Measurements from ENCODE around the gene ACP3.

ACP3 gene

DNA sequence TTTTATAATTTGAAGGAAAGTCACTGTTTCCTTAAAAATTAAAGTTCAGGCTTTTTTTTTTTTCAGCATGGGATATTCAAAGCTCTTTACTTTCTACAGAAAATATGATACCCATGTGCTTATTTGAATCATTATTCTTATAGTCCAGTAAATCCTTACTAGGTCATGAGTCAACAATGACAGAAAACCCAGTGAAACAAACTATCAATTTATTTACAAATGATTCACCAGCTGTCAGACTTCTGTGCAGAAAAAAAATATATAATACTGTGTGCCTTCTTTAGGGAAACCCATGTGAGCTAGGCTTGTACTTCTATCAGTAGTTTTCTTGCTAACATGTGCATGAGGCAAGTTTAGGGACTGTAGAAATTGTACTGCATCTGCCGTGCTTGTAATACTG, 1.2 kb downstream of the ACP3 start:
- DNase-seq = no peak

DNA sequence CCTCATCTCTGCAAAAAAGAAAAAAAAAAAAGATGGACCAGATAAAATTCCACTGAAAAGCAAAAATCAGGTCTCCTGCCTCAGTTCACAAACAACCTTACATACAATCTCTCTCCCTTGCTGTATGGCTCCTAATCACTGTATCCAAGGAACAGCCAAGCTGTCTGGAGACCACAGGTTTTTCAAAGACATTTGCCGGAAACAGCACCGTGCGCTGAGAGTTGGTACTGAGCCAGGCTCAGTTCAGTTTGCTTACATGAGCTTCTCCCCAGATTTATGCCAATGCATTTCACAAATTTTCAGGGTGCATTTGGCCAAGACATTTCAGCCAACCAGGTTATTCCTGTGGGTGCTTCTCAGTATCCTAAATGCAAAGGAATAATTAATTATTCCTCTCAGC, 4.1 kb downstream of the ACP3 start:
- DNase-seq = no peak

DNA sequence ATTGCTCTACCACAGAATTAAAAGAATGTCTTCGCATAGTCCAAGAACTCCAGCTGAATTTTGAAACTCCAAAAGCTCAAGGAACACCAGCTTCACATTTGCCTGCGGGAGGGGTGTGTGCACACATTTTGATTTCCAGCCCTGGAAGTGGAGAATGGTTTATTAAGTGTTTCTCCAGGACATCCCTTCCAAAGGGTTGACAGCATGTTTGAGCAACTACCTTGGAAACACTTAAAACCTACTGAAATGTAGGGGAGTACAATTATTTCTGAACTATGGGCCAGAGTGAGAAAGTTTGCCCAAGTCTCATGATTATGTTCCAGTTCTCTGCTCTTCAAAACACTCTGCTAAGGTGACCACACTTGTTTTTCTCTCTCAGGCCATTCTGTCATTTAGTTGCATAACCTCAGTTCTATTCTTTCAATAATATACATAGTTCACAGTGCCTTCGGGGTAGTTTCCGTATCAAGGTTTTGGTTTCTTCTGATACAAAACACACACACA, 7.9 kb downstream of the ACP3 start:
- no peak for DNase-seq

DNA sequence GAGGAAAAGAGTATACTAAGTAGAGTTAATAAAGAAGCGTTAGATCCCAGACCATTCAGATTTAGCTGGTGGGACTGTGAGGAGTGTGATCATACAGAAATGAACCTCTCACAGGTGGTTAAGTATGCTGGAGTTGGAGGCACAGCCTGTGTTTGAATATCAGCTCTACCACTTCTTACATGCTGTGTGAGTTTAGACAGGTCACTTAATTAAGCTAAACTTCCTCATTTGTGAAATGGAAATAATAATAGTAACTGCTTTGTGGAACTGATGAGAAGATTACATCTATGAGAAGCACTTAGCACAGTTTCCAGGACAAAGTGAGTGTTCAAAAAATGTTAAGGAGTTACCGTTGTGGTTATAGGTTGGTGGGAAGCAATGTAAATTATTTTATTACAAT, 8.4 kb downstream of the ACP3 start:
- no peak for DNase-seq

DNA sequence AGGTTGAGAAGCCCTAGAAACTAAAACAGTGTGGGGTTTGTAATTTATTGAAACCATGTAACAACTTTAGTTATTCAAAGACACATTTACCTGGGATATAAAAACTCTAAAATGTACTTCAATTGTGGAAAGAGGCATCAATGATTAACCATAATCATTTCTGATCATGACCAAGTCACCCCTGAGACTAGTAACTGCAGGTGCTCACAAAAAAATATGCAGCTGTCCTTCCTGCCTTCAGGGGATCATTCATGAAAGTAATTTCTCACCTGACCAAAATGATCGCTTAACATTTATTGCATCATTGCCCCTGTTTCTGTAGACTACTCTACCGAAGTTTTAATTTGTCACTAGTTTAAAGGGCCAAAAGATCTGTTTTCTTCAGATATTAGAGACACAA, 9.0 kb downstream of the ACP3 start:
- DNase-seq = no peak

DNA sequence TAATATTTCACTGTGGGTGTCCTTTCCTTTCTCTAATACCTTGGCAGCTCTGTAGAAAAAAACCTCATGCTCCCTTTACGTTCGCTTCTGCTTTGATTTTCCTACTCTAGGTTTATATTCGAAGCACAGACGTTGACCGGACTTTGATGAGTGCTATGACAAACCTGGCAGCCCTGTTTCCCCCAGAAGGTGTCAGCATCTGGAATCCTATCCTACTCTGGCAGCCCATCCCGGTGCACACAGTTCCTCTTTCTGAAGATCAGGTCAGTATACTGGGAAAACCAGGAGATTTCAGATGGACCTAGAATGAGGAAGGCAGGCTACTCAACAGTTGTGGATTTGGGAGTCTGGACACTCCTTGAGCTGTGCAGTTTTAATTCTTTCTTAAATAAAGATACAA, 14.9 kb downstream of the ACP3 start:
- no peak for DNase-seq

DNA sequence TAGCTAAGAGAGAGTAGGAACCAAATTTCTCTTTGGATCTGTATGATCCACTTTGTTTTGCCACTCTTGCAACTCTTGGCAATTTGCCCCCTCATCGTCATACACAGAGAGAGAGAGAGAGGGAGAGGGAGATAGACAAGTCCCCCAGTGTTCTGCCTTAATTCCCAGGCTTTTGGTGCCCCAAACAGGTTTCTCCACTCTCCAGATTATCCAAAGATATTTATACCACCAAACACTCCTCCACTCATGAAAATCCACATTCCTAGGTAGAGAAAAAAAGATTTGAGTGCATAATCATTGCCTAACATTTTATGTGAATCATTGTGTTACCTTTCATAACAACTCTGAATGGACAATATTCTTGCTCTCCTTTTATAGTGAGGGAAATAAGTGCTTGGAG, 15.3 kb downstream of the ACP3 start:
- no peak for DNase-seq

DNA sequence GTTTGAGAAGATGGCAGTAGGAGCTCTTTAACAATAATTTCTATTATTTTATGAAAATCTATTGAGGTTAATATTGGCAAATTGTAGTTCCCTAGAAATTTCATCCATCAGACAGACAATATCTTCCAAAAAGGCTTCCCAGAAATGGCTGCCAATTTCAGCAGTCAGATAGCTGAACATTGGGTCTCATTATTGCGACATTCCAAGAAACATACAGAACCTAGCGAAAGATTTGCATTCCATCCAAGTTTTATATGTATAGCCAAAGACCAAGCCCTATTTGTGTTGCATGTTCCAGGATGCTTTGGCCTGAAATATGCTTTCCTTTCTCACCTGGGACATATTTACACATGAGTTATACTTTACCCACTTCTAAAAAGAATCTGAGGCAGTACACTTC, 24.5 kb downstream of the ACP3 start:
- DNase-seq = no peak

DNA sequence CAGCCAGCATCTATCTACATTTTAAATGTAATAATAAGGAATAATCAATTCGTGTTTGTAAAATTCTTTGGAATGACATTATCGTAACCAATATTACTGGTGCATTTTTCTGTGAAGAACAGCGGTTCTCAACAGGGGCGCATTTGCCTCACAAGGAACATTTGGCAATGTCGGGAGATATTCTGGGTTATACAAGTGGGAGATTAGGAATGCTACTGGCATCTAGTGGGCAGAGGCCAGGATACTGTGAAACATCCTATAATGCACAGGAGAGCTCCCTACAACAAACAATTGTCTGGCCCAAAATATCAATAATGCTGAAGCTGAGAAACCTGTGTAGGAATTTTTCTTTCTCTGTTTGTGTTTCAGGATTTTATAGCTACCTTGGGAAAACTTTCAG, 25.0 kb downstream of the ACP3 start:
- peak; percentile 12 for DNase-seq

DNA sequence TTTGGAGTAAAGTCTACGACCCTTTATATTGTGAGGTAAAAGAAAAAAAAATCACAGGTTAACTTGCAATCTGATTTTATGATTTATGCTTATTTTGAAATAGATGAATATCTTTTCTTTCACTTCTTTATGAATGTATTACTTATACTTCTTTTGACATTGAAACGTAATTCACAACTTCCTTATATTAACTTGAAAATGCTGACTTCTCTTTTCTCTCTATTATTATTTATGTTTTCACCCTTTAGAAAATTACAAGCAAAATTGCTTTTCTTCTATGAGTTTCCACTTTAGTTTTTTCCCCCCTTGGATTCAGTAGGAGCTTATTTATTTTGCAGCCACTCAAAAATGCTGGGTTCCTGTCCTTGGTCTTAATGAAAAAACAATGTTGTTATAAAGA, 25.4 kb downstream of the ACP3 start:
- DNase-seq = no peak

DNA sequence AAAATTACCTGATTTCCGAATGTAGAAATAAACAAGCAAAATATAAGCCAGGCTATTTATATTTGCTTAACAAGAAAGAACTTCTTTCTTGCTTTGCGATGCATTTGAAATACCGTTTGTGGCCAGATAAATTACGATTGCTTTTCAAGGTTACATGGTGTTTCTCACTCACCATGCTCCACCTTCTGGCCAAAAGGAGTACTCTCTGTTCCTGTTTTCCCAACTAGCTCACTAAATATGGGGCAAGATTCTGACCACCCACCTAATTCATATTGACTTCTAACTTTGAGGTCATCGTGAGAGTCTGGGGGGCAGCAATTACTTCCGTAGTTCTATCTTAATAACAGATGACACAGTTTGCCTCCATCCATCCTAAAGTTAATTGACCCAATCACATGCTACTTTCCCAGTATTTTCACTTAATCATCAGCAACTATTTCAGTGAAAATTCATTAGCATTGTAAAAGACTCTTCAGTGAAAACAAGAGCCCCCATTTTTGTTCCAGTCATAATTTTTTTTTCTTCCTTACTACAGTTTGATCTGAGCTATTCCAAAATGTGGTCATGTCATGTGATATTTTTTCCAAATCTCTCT, 25.9 kb downstream of the ACP3 start:
- DNase-seq = peak; percentile 20

DNA sequence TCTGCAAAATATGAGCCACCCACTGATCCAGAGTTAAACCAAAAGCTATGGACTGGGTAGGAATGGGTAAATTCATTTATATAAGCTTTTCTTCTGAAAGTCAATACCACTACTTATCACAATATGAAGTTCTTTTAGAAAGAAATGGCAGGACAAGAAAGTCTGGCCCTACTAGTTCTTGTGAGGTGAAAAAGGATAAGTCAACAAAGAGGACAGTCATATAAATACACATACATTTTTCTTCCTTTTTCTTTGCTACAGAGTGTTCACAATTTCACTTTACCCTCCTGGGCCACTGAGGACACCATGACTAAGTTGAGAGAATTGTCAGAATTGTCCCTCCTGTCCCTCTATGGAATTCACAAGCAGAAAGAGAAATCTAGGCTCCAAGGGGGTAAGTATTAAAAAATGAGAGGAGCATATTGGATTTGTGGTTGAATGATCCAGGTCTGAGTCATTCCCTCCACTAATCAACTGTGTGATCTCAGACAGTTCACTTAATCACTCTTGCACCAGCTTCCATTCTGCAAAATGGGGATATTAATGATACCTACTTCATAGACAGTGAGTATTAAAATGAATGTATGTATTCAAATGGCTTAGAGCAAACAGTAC, 27.6 kb downstream of the ACP3 start:
- no peak for DNase-seq

DNA sequence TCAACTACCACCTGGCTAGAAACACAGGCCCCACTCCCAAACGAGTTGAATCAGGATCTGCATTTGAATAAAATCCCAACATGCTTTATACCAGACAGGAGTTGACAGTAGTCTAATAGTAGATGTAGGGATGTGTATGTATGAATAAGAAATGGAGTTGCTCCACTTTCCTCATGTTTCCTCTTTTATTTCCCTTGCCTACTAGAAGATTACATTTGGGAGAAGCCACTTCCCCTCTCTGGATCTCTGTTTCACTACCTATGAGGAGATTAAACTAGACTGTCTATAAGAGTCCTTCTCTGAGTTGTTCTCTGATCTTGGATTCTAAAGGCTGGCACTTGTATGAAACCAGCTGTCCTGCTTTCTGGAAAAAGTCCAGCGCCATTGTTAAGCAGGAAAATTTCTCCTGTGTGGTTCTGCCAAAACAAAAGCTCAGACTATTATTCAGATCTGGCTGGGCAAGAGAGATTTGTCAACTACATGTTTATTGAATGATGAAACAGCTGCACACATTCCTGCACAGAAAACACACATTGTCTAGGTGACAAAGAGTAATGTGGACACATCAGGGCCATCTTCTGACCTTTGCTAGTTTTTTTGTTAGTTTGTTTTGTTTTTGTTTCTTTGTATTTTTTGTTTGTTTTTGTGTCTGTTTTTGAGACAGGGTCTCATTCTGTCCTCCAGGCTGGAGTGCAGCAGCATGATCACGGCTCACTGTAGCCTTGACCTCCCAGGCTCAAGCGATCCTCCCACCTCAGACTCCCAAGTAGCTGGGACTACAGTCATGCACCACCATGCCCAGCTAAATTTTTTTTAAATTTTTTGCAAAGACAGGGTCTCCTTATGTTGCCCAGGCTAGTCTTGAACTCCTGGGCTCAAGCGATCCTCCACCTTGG, 29.9 kb downstream of the ACP3 start:
- DNase-seq = peak; percentile 8

DNA sequence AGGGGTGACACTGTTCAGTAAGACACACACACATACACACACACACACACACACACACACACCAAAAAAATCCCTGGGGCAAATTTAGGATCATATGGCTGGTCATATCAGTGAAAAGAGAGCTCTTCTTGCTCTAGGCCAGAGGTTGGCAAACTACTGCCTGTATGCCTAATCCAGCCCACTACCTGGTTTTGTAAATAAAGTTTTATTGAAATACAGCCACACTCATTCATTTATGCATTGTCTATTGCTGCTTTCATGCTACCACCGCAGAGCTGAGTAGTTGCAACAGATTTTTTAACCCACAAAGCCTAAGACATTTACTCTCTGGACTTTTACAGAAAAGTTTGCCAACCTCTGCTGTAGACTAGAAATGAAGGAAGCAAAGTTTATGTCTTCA, 30.6 kb downstream of the ACP3 start:
- no peak for DNase-seq

DNA sequence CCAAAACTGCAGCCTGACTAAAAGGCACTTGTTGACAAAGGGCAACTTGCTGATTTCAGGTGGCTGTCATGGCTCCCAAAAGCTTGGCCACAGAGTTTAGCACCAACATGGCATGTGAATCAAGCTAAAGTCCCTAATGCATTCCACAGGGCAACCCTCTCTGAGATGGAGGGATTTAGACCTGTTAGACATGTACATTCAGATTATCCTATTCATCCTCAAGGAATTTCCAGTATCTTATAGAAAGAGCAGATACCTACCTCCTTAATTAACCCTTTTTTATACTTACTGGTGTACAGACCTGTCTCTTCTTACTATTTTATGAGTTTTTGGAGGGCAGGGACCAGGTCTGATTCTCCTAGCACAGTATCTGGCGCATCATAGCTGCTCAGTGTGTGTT, 31.3 kb downstream of the ACP3 start:
- DNase-seq = no peak

DNA sequence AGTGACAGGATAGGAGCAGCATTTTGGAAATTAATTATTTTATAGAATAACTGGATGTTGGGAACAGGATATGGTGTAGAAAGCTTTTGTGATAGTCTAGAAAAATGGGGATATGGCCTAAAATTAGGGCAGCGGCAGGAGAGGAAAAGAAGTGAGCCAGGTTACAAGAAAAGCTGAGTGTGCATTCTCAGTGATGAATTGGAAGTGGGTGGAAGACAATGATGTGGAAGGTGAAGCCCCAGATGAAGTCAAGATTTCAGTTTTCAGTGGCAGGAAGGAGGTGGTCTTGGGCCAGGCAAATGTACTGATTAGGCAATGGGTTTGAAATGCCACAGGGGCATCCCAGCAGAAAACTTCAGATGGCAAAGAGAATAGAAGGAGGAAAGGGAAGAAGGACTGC, 33.6 kb downstream of the ACP3 start:
- no peak for DNase-seq

DNA sequence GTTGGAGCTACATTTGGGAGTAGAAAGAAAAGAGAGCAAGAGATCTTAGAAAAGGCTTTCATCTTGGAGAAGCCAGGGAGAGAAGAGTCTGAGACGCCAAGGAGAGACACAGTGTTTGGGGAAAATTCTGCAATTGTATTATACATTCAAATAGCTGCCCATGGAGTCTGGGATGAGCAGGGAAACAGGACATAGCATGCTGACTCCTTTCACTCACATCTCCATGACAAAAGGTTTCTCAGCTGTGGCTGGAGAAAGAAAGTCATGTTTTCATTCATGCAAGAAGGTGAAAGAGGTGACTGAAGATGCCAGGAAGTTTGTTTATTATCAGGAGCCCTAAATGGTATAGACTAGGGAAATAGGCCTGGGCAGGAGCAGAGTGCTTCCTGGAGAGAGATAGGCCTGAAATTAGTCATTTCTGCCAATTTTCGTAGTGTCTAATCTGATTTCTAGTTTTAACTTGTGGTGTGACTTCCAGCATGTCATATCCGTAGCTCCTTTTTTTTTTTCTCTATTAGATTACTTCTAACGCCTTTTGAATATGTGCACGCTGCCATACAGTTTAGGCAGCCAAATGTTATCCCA, 34.1 kb downstream of the ACP3 start:
- no peak for DNase-seq

DNA sequence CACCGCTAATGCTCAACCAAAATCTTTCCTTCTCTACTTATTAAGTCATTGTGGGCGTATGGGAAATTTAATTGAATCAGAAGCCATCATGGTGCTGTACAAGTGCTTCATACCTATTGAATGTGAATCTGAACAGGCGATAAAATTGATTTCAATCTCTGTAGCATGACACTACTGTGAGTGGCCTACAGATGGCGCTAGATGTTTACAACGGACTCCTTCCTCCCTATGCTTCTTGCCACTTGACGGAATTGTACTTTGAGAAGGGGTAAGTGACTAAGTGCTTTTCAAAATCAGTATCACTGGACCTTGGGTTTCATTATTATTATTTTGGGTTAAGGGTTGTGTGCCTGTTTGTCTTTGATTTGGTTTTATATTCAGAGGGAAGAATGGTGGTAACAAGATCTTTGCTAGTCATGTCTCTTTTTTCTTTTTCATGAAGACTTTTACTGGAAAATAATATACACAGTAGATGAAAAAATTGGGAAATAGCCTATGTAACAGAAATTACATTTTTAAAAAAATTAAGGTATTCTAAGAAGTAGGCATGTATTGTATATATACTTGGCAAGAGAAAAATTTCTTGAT, 35.4 kb downstream of the ACP3 start:
- DNase-seq = peak; percentile 41

DNA sequence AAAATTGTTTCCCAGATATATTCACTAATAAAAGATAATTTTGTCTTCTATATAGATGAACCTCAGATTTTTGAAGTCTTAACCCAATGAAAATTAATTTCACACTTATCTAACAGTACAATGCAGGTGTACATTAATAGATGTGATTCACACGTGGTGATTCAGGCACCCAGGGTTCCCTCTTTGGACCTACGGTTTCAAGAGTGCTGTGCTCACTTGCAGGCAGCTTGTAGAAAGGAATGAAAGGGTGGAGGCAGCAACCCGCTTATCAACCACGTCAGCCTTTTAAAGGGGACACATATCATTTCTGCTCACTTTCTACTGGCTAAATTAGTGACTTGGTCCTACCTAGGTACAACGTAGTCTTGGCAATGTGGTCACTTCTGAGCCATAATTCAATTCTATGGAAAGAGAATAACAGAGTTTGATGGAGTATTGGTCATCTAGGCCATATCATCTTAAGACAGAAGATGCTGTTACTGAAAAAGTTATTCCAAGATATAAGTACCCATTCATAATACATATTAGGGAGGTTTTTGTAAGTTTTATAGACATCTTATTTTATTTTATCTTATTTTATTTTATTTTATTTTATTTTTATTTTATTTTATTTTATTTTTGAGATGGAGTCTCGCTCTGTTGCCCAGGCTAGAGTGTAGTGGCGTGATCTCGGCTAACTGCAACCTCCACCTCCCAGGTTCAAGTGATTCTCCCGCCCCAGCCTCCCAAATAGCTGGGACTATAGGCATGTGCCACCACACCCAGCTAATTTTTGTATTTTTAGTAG, 37.9 kb downstream of the ACP3 start:
- DNase-seq = no peak

DNA sequence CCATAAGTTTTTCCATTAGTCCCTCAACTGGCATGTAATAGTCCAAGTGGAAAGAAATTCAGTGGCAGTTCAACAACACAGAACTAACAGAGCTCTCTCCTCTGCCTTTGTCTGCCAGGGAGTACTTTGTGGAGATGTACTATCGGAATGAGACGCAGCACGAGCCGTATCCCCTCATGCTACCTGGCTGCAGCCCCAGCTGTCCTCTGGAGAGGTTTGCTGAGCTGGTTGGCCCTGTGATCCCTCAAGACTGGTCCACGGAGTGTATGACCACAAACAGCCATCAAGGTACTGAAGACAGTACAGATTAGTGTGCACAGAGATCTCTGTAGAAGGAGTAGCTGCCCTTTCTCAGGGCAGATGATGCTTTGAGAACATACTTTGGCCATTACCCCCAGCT, 39.4 kb downstream of the ACP3 start:
- DNase-seq = no peak

DNA sequence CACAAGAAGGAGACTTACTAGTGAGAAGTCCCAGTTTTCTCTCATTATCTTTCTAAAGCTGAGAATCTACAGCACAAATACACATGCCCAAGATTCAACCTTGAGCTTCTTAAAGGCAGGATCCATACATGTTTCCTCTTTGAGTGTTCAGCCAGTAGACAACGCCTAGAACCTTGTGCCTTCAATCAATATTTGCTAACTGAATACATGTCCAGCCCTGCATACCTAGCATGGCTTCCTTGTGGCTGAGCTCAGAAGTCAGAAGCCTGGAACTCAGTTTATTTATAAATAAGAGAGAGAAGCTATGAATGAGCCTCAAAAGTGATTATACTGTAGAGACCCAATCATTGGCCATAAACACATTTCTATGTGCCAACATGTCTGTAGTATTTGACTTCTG, 43.5 kb downstream of the ACP3 start:
- no peak for DNase-seq

DNA sequence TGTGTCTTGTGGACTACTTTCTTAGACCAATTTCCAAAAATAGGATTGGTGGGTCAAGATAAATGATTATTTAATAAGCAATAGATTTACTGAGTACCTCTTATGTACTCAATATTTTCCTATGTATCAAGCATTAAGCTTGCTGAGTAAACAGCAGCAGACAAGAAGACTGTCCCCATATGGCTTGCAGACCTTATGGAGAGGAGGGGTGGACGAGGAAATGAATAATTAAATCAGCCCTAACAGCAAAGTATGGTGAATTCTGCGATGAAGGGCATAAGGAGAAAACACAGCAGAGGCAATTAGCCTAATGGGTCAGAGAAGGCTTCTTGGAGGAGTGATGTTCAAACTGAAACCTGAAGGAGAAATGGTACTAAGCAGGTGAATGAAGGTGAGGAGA, 45.1 kb downstream of the ACP3 start:
- DNase-seq = no peak

DNA sequence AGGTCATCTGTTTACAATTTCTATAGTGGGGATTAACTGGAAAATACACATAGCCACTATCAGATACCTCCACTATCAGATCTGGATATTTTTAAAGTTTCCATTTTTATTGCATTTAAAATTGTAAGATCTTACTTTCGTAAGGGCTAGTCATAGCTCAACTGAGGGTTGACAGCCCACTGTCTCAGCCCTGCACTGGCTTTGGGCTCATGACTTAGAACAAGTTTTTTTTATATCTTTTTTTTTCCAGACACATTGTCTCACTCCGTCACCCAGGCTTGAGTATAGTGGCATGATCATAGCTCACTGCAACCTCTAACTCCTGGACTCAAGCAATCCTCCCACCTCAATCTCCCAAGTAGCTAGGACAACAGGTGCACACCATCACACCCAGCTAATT, 51.3 kb downstream of the ACP3 start:
- DNase-seq = no peak

Data from DMS153 (cell line).